IPS DF 6.9 (cell line): Measurements from ENCODE around the gene PRXL2B.

Experiments used
- DNase-seq: peaks from one replicate; pipeline ENCODE4 v3.0.0-alpha.2; 2013; ENCODE audit warnings: low read depth, low spot score
- H3K27ac ChIP-seq: one replicate; pipeline ENCODE4 v1.5.1; 2013; ENCODE audit warnings: low read length, control low read depth
- H3K27me3 ChIP-seq: 2 replicates; pipeline ENCODE4 v1.6.1; 2013; ENCODE audit warnings: mild to moderate bottlenecking, low read length; ENCODE audit not compliant: control insufficient read depth, insufficient read depth
- H3K36me3 ChIP-seq: 2 replicates; pipeline ENCODE4 v1.6.1; 2013; ENCODE audit warnings: low read length; ENCODE audit not compliant: control insufficient read depth, insufficient read depth
- H3K4me1 ChIP-seq: 2 replicates; pipeline ENCODE4 v1.6.1; 2013; ENCODE audit warnings: low read length; ENCODE audit not compliant: control insufficient read depth, insufficient read depth
- H3K4me3 ChIP-seq: 2 replicates; pipeline ENCODE4 v1.5.1; 2013; ENCODE audit warnings: mild to moderate bottlenecking, low read length
- H3K9me3 ChIP-seq: 2 replicates; pipeline ENCODE4 v1.6.1; 2013; ENCODE audit warnings: low read length, inconsistent platforms; ENCODE audit not compliant: control insufficient read depth, insufficient read depth
- WGBS: extraction: QIAGEN DNeasy Blood & Tissue Kit; methylation state at CpG from one replicate; pipeline ENCODE4 v1.1.7; 2013; ENCODE audit warnings: mixed read lengths, missing lambda C conversion rate; ENCODE audit not compliant: insufficient read length, insufficient coverage; 5-methylcytosine and 5-hydroxymethylcytosine counted together

PRXL2B gene

DNA sequence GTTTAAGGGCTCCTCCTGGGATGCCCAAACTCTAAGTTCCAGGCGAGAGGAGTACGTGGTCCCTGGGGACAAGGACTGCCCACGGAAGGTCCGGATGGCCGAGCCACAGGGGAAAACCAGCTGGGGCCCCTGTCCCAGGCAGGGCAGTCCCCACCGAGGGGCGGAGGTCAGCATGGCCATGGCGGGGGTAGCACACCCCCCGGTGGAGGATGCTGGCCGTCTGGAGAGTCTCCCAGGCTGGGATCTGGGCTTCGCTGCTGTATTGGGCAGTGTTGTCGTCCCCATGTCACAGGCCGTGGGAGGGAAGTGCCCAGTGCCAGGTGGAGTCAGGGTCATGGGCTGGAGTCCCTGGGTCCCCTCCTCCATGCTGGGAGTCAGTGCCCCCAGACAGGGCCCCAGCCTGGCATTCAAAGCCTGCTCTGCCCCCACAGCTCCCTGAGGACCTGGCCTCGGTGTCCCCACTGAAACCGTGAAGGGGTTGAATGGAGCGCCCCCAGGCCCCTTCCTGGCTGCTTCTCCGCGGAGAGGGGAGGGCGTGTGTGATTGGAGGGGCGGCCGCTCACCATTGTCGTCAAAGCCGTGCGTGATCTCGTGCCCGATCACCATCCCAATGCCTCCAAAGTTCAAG is 6.8 kb downstream of the PRXL2B start:
- H3K4me3 ChIP-seq, result no peak overlapping the region
- WGBS, result no CpG with 5 or more reads among the region's 26 CpGs
- no peak overlapping the region for H3K27ac ChIP-seq
- H3K4me1 ChIP-seq, result no peaks in the 10 kb centered on the region; the same call in 1 of the 2 replicates
- peaks cover 16% of the 10 kb centered on the region for H3K9me3 ChIP-seq
- no peaks in the 10 kb centered on the region for H3K27me3 ChIP-seq
- no peak for DNase-seq
- peaks cover 7% of the 10 kb centered on the region; the same call in 1 of the 2 replicates for H3K36me3 ChIP-seq

DNA sequence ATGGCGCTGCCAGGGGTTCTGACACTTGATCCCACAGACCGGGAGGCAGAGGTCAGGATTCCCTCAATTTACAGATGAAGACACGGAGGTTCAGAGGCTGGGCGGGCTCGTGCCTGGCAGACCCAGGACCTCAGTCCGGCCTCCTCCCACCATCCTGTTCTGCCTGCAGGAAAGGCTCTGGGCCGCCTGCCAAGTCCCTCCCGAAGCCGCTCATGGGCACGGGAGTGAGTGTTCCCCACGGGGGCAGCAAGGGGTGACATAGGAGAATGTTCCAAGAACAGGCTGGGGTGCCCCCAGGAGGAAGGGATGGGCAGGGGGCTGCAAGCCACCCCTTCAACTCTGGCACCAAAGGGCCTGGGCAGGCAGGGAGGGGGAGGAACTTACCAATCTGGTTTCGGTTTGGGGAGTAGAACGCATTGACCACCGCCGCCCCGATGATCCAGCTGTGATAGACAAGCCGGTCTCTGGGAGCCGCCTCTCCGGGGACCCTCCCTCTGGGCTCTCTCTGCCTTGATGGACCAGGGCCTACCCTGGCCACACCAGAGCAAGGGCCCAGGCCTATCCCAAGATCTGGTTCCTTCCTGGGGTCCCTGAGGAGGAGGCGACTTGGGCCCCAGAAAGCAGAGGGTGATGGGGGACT is 7.5 kb downstream of the PRXL2B start:
- H3K27me3 ChIP-seq, result no peaks in the 10 kb centered on the region
- no peak overlapping the region for H3K4me3 ChIP-seq
- WGBS, result no CpG with 5 or more reads among the region's 20 CpGs
- H3K36me3 ChIP-seq, result peaks cover 4% of the 10 kb centered on the region; the same call in 1 of the 2 replicates
- peaks cover 18% of the 10 kb centered on the region for H3K9me3 ChIP-seq
- no peaks in the 10 kb centered on the region; the same call in 1 of the 2 replicates for H3K4me1 ChIP-seq
- no peak for DNase-seq
- no peak overlapping the region for H3K27ac ChIP-seq

DNA sequence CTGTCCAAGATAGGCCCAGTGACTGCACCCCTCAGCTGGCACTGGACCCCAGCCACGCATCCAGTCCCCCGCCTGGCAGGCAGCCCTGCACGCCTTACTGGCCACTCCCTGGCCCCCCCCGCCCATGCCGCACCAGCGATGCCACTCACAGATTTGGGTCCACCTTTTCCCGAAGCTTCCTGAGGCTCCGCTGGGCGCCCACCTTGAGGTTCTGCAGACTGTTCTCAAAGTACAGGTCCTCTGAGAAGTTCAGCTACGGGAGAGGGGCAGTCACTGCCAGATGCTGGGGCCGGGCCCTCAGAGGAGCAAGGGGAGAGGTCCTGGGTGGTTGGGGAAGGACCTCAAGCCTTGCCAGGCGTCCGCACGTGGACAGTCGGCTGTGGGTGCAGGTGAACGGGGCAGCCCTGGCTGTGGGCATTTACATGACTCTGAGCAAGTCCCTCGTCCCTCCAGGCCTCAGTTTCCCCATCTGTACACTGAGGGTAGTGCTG is 8.1 kb downstream of the PRXL2B start:
- Histone ChIP-seq H3K4me1 (no peaks in the 10 kb centered on the region; the same call in 1 of the 2 replicates), H3K4me3 (no peak overlapping the region), H3K9me3 (peaks cover 18% of the 10 kb centered on the region), H3K27ac (no peak overlapping the region), H3K36me3 (peaks cover 4% of the 10 kb centered on the region; the same call in 1 of the 2 replicates), H3K27me3 (no peaks in the 10 kb centered on the region)
- WGBS, result no CpG with 5 or more reads among the region's 17 CpGs
- DNase-seq, result no peak

DNA sequence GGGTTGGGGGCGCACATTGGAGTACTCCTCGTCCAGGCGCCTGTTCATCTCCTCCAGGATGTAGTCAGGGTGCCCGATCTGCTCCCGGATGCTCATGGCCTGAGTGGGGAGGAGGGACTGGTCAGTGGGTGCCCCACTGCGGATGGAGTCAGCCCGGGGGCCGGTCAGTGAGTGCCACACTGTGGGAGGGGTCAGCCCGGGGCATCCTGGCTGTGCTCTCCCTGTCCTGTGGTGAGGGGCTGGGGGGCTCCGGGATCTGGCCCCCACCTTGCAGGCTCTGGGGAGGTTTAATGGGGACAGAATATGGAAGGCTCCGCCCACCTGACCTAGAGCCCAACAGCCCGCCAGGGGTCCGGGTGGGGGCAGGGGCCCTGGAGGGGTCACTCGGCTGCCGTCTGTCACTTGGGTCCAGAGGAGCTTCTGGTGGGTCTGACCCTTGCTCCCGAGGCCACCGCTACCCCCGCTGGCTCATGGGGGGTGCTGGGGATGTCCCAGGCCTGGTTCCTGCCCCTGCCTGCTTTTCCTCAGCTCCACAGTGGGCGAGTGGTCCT is 8.8 kb downstream of the PRXL2B start:
- Histone ChIP-seq H3K36me3 (peaks cover 4% of the 10 kb centered on the region; the same call in 1 of the 2 replicates), H3K9me3 (peaks cover 18% of the 10 kb centered on the region), H3K4me3 (no peak overlapping the region), H3K4me1 (no peaks in the 10 kb centered on the region; the same call in 1 of the 2 replicates), H3K27ac (no peak overlapping the region), H3K27me3 (no peaks in the 10 kb centered on the region)
- no peak for DNase-seq
- no CpG with 5 or more reads among the region's 19 CpGs for WGBS

DNA sequence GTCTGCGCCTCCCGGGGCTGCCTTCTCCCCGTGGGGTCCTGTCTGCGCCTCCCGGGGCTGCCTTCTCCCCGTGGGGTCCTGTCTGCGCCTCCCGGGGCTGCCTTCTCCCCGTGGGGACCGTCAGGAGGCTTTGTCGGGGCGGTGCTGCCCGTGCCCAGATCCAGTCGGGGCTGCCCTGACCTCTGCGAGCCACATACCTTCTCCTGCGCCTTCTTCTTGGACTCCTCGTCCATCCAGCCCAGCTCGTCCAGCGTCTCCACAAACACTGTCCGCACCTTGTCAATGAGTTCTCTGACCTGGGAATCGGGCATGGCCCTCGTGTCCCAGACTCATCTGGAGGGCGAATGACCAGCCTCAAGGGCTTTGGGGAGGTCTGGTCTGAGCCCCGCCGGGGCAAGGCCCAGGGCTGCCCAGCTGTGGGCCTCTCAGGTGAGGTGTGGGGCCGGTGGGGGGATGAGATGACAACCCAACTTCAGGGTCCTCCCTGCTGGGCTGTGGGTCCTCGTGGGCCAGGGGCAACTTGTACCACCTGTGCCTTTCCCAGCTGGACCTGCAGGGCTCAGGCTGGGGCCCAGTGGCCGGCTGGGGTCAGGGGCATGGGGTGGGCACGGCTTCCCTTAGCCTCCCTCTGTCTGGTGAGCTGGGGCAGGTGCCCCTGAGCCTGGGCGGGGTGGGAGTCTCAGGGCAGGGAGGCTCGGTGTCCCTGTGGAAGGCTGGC is 9.4 kb downstream of the PRXL2B start:
- no peak overlapping the region for H3K27ac ChIP-seq
- H3K36me3 ChIP-seq, result no peaks in the 10 kb centered on the region
- H3K27me3 ChIP-seq, result no peaks in the 10 kb centered on the region
- no peak for DNase-seq
- no peak overlapping the region for H3K4me3 ChIP-seq
- H3K4me1 ChIP-seq, result no peaks in the 10 kb centered on the region; the same call in 1 of the 2 replicates
- peaks cover 18% of the 10 kb centered on the region for H3K9me3 ChIP-seq
- WGBS, result no CpG with 5 or more reads among the region's 31 CpGs

DNA sequence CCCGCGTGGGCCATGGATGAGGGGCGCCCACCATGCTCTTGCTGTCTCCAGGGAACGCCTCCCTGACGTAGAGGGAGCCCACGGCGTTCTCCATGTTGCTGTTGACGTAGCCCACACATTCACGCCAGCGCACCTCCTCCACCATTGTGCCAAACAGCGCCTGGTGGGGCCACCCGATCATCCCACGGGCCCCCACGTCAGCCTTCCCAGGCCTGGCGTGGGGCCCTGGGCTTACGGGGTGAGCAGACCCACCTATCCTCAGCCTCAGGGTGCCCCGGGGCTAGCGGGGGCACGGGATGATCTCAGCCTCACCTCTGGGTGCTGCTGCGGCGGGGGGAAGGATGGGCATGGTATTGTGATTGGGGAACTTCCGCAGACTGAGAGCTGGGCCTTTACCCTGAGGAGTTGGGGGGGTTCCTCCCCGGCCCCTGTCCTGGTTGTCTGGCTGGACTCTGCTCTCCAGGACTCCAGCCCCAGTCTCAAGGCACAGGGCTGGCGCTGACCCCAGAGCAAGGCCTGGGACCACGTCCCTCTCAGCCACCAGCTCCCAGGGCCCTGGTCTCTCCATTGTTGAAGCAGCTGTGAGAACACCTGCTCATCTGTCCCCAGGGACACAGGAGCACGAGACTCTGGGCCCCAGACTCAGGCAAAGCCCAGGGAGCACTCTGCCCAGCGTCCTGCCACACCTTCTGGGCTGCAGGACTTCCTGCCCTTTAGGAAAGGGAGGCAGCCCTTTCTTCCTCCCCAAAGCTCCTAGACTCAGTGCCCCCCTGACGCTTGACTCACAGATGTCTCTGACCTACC is 10.2 kb downstream of the PRXL2B start:
- no peaks in the 10 kb centered on the region for H3K36me3 ChIP-seq
- no peaks in the 10 kb centered on the region for H3K27me3 ChIP-seq
- WGBS, result no CpG with 5 or more reads among the region's 28 CpGs
- no peak overlapping the region for H3K4me3 ChIP-seq
- no peaks in the 10 kb centered on the region; the same call in 1 of the 2 replicates for H3K4me1 ChIP-seq
- DNase-seq, result no peak
- H3K9me3 ChIP-seq, result peaks cover 17% of the 10 kb centered on the region
- H3K27ac ChIP-seq, result no peak overlapping the region

DNA sequence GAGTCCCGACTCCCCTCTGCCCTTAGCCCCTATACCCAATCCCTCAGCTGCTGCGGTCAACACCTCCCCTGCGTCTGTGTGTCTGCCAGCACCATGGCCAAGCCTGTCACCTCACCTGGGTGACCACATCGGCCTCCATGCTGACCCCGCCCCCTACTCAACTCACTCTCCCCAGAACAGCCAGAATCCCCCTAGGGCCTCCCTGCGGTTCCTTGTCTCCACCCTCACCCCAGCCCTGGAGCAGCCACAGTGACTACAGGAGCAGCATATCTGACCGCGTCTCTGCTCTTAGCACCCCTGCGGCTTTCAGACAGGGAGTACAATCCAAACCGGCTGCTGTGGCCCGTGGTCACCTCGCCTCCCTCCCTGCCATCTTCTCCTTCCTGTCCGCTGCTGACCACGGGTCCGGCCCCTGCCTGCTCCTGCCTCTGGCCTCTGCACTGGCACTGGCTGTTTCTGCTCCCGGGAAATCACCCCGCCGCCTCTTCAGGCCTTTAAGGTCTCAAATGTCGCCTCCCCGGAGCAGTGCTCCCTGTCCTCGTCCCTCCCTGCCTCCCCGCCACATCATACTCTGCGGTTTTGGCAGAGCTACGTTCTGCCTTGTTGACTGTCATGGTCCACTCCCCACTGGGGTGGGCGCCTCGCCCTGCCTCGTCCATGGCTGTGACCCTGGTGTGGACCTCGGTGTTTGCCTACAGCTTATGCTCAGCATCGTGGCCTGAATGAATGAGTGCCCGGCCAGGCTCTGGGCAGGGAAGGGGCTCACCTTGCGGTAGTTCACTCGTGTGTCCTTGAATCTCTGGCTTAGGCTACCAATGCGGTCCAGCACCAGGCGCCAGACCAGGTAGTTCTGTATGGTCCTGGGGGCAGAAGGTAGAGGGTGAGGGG is 11.1 kb downstream of the PRXL2B start:
- Histone ChIP-seq H3K36me3 (no peaks in the 10 kb centered on the region), H3K4me3 (no peak overlapping the region), H3K9me3 (peaks cover 18% of the 10 kb centered on the region), H3K27me3 (no peaks in the 10 kb centered on the region), H3K27ac (no peak overlapping the region), H3K4me1 (no peaks in the 10 kb centered on the region; the same call in 1 of the 2 replicates)
- no CpG with 5 or more reads among the region's 34 CpGs for WGBS
- DNase-seq, result no peak

DNA sequence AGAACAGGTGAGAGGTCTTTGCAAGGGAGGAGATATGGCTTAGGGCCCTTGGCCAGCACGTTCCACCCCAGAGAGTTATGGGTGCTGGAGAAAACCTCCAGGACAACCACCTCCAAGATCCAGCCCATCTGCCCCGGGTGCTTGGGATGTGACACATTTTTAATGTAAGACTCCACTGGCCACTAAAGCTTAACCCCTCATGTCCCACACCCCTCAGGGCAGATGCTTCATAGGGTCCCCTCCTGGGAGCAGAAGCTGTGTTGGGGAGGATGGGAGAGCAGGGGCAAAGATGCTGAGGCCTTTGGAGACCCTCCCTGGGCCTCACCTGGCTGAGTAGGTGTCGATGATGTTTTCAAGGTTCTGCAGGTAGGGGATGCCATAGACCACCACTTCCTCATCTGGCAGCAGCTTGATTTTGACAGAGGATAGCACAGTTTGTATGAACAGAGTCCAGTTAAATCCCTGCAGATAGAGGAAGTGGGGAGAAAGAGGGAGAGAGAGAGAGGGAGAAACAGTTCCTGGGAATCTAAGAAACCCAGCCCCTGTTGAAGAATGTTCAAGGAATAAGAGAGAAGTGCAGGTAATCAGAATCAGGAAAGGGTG is 11.9 kb downstream of the PRXL2B start:
- no peaks in the 10 kb centered on the region; the same call in 1 of the 2 replicates for H3K4me1 ChIP-seq
- H3K27ac ChIP-seq, result no peak overlapping the region
- no peaks in the 10 kb centered on the region for H3K27me3 ChIP-seq
- DNase-seq, result no peak
- H3K9me3 ChIP-seq, result peaks cover 13% of the 10 kb centered on the region
- WGBS, result no CpG with 5 or more reads among the region's 3 CpGs
- H3K36me3 ChIP-seq, result no peaks in the 10 kb centered on the region
- no peak overlapping the region for H3K4me3 ChIP-seq

DNA sequence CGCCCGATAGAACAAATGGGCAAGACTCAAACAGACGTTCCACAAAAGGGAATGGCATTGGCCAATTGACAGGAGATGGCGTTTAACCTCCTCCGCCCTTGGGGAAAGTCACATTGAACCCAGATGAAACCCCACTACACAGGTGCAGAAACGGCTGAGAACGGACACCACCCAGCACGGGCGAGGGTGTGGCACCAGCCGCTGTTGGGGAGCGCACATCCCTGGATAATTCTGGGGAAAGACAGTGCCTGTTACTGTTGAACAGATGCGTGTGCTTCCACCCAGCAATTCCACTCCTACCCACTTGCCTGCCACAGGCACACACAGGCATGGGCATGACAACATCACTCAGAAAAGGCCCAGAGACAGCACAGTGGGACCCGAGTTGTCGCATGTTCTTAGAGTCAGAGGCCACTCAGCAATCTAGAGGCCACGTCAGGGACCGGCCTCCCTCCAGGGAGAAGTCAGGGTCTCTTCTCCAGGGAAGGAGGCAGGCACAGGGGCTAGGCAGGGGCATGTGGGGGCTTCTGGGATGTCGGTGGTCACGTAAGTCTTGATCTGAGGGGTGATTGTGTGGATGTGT is 15.2 kb downstream of the PRXL2B start:
- Histone ChIP-seq H3K27ac (no peak overlapping the region), H3K4me1 (no peaks in the 10 kb centered on the region), H3K36me3 (no peaks in the 10 kb centered on the region), H3K27me3 (no peaks in the 10 kb centered on the region), H3K4me3 (no peak overlapping the region), H3K9me3 (peaks cover 14% of the 10 kb centered on the region)
- no CpG with 5 or more reads among the region's 18 CpGs for WGBS
- DNase-seq, result no peak
